Upper lobe of left lung (tissue), 6 donors: ENCODE measurements around the gene WASF3. TPM values are rescaled to one million over a fixed set of nuclear protein-coding genes. Genes with fewer than 3 reads are reported as not detected.

ENCODE experiments used
- ATAC-seq, 2 donors: fragments of 200-7000 bp; cut with Tn5 transposase; one replicate each; pipeline ENCODE4 v1.9.1; 2022; ENCODE audit warnings: mild to moderate bottlenecking in 2 of 2, moderate library complexity in 2 of 2; ENCODE audit not compliant: low FRiP score in 2 of 2
- DNase-seq, 2 donors: peaks; one replicate each; pipeline ENCODE4 v3.0.0-alpha.2; 2019 to 2020
- H3K27ac ChIP-seq, 4 donors: fragments of 200-600 bp; sonication (generic); one replicate each; pipeline ENCODE4 v1.5.1; 2016 to 2019
- H3K27me3 ChIP-seq, 4 donors: fragments of 200-600 bp; sonication (generic); one replicate each; pipeline ENCODE4 v1.5.1; 2017 to 2019
- H3K36me3 ChIP-seq, 4 donors: fragments of 200-600 bp; sonication (generic); one replicate each; pipeline ENCODE4 v1.5.1; 2016 to 2019
- H3K4me1 ChIP-seq, 4 donors: fragments of 200-600 bp; sonication (generic); one replicate each; pipeline ENCODE4 v1.5.1; 2018 to 2019
- H3K4me3 ChIP-seq, 4 donors: fragments of 200-600 bp; sonication (generic); one replicate each; pipeline ENCODE4 v1.5.1; 2017 to 2019; ENCODE audit warnings: mild to moderate bottlenecking in 2 of 4, moderate library complexity in 1 of 4
- H3K9me3 ChIP-seq, 4 donors: fragments of 200-600 bp; sonication (generic); one replicate each; pipeline ENCODE4 v1.5.1; 2018 to 2019
- CTCF ChIP-seq, 6 experiments: fragments of 450-650 bp in 4 of 6; fragments of 200-600 bp in 2 of 6; sonication (generic) in 2 of 6; IDR thresholded peaks; one replicate each; pipeline ENCODE4 v1.5.1; 2016 to 2019; ENCODE audit warnings: antibody characterized with exemption in 6 of 6
- EP300 ChIP-seq, 4 donors: sonication (generic); formaldehyde crosslinking; IDR thresholded peaks; one replicate each; pipeline ENCODE4 v1.5.1; 2017; ENCODE audit warnings: antibody characterized with exemption in 4 of 4, control low read depth in 2 of 4
- POLR2A ChIP-seq, 4 donors: fragments of 450-650 bp; IDR thresholded peaks; one replicate each; pipeline ENCODE4 v1.5.1; 2016 to 2017; ENCODE audit warnings: antibody characterized with exemption in 4 of 4, mild to moderate bottlenecking in 2 of 4
- POLR2AphosphoS5 ChIP-seq, 2 donors: sonication (generic); formaldehyde crosslinking; IDR thresholded peaks; one replicate each; pipeline ENCODE4 v1.5.1; 2017; ENCODE audit warnings: antibody characterized with exemption in 2 of 2
- WGBS, 2 donors: methylation state at CpG; one replicate each; pipeline ENCODE4 v1.1.5; 2017 to 2018; 5-methylcytosine and 5-hydroxymethylcytosine counted together
- total RNA-seq, 6 donors: library from RNA; depleted of rRNA in 4 of 6; stranded (reverse); fragments of >200 nt in 4 of 6; gene quantifications; one replicate each; pipeline versions ENCODE4 v1.1.0 to v1.2.1, GENCODE V29; 2016 to 2021
- donor health status: DM: no; HTN: no; CAD: no; lungs with moderate emphysema.
- donor health status: DM: no; HTN: yes; CAD: no; lungs with severe emphysema.

WASF3 gene
- total RNA-seq, 6 donors from 2014 or later, result 12.6 to 23.0 (median 20.2) TPM

- ATAC-seq, result no peak
- WGBS, 2 donors, result 52 to 56% methylated on average over 4 of the region's 4 CpGs
Observed at GRCh38 chr13:26606631-26607030, 49.1 kb downstream of the WASF3 start.

GRCh38 chr13:26614721-26615120 is 57.2 kb downstream of the WASF3 start:
- no peak for TF ChIP-seq POLR2A (IDR thresholded peaks at IDR 0.05)
- TF ChIP-seq POLR2AphosphoS5 (IDR thresholded peaks at IDR 0.05), result no peak
- no peak for TF ChIP-seq CTCF (IDR thresholded peaks at IDR 0.05)
- no peak for TF ChIP-seq EP300 (IDR thresholded peaks at IDR 0.05)
- WGBS, 2 donors, result 66 to 69% methylated on average over 5 of the region's 5 CpGs

More at GRCh38 chr13:26606631-26607030, 49.1 kb downstream of the WASF3 start:
- no peaks in the 10 kb centered on the region for H3K9me3 ChIP-seq
- H3K4me3 ChIP-seq, result no peak overlapping the region
- no peak overlapping the region for H3K27ac ChIP-seq
- TF ChIP-seq EP300 (IDR thresholded peaks at IDR 0.05) (no peak), POLR2AphosphoS5 (IDR thresholded peaks at IDR 0.05) (no peak), CTCF (IDR thresholded peaks at IDR 0.05) (no peak), POLR2A (IDR thresholded peaks at IDR 0.05) (no peak)
- H3K4me1 ChIP-seq, result peaks cover 0 to under 1% (median 0%) of the 10 kb centered on the region in 4 donors
- no peaks in the 10 kb centered on the region for H3K36me3 ChIP-seq
- DNase-seq, result no peak
- no peaks in the 10 kb centered on the region for H3K27me3 ChIP-seq

GRCh38 chr13:26616126-26616525 is 58.6 kb downstream of the WASF3 start:
- TF ChIP-seq CTCF (IDR thresholded peaks at IDR 0.05) (no peak), POLR2A (IDR thresholded peaks at IDR 0.05) (no peak)
- WGBS, 2 donors, result 65 to 81% methylated on average over 2 of the region's 2 CpGs
- DNase-seq, result no peak
- Histone ChIP-seq H3K4me3 (no peak overlapping the region), H3K27me3 (no peaks in the 10 kb centered on the region), H3K36me3 (no peaks in the 10 kb centered on the region), H3K4me1 (no peaks in the 10 kb centered on the region), H3K9me3 (no peaks in the 10 kb centered on the region), H3K27ac (no peak overlapping the region)
- no peak for ATAC-seq

More at GRCh38 chr13:26614721-26615120, 57.2 kb downstream of the WASF3 start:
- H3K4me3 ChIP-seq, result no peak overlapping the region
- ATAC-seq, result no peak
- DNase-seq, result no peak
- H3K27ac ChIP-seq, result no peak overlapping the region
- H3K9me3 ChIP-seq, result no peaks in the 10 kb centered on the region
- no peaks in the 10 kb centered on the region for H3K36me3 ChIP-seq
- no peaks in the 10 kb centered on the region for H3K27me3 ChIP-seq
- H3K4me1 ChIP-seq, result no peaks in the 10 kb centered on the region

- Histone ChIP-seq H3K4me3 (no peak overlapping the region), H3K9me3 (no peaks in the 10 kb centered on the region), H3K36me3 (no peaks in the 10 kb centered on the region), H3K27me3 (no peaks in the 10 kb centered on the region), H3K4me1 (no peaks in the 10 kb centered on the region), H3K27ac (no peak overlapping the region)
- TF ChIP-seq POLR2AphosphoS5 (IDR thresholded peaks at IDR 0.05) (no peak), POLR2A (IDR thresholded peaks at IDR 0.05) (no peak), EP300 (IDR thresholded peaks at IDR 0.05) (no peak), CTCF (IDR thresholded peaks at IDR 0.05) (no peak)
- DNase-seq (no peak), ATAC-seq (no peak)
- 48 to 58% methylated on average over 2 of the region's 2 CpGs for WGBS, 2 donors
Observed at GRCh38 chr13:26618726-26619125, 61.2 kb downstream of the WASF3 start.

GRCh38 chr13:26619358-26619757 is 61.9 kb downstream of the WASF3 start:
- Histone ChIP-seq H3K4me1 (no peaks in the 10 kb centered on the region), H3K4me3 (no peak overlapping the region), H3K27ac (no peak overlapping the region), H3K36me3 (no peaks in the 10 kb centered on the region), H3K9me3 (peaks cover 0 to 3% (median 2%) of the 10 kb centered on the region in 4 donors), H3K27me3 (no peaks in the 10 kb centered on the region)
- ATAC-seq (no peak), DNase-seq (no peak)
- TF ChIP-seq CTCF (IDR thresholded peaks at IDR 0.05) (no peak), POLR2AphosphoS5 (IDR thresholded peaks at IDR 0.05) (no peak), POLR2A (IDR thresholded peaks at IDR 0.05) (no peak), EP300 (IDR thresholded peaks at IDR 0.05) (no peak)
- WGBS, 2 donors, result 70 to 84% methylated on average over 2 of the region's 2 CpGs
